Sigmoid colon (tissue), 4 donors: ENCODE data around the gene IGDCC3.

ENCODE experiments used
- EP300 ChIP-seq, 4 donors: sonication (generic); formaldehyde crosslinking; IDR thresholded peaks; one replicate each; pipeline ENCODE4 v1.6.1; 2017; ENCODE audit warnings: antibody characterized with exemption in 4 of 4
- POLR2A ChIP-seq, 2 donors: fragments of 450-650 bp; IDR thresholded peaks; one replicate each; pipeline ENCODE4 v1.6.1; 2016; ENCODE audit warnings: antibody characterized with exemption in 2 of 2, mild to moderate bottlenecking in 2 of 2, moderate library complexity in 2 of 2
- POLR2AphosphoS5 ChIP-seq, 4 donors: sonication (generic); formaldehyde crosslinking; IDR thresholded peaks; one replicate each; pipeline ENCODE4 v1.6.1; 2017; ENCODE audit warnings: antibody characterized with exemption in 4 of 4
- TF ChIP-seq, protein P1 (sequence below), 4 experiments: fragments of 450-650 bp in 3 of 4; fragments of 200-600 bp in 1 of 4; IDR thresholded peaks; one replicate each; pipeline ENCODE4 v1.5.1; 2016 to 2019; ENCODE audit warnings: antibody characterized with exemption in 4 of 4, mild to moderate bottlenecking in 3 of 4, moderate library complexity in 2 of 4

- TF ChIP-seq, protein P1, sequence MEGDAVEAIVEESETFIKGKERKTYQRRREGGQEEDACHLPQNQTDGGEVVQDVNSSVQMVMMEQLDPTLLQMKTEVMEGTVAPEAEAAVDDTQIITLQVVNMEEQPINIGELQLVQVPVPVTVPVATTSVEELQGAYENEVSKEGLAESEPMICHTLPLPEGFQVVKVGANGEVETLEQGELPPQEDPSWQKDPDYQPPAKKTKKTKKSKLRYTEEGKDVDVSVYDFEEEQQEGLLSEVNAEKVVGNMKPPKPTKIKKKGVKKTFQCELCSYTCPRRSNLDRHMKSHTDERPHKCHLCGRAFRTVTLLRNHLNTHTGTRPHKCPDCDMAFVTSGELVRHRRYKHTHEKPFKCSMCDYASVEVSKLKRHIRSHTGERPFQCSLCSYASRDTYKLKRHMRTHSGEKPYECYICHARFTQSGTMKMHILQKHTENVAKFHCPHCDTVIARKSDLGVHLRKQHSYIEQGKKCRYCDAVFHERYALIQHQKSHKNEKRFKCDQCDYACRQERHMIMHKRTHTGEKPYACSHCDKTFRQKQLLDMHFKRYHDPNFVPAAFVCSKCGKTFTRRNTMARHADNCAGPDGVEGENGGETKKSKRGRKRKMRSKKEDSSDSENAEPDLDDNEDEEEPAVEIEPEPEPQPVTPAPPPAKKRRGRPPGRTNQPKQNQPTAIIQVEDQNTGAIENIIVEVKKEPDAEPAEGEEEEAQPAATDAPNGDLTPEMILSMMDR (IDR thresholded peaks at IDR 0.05): no peak
- TF ChIP-seq POLR2AphosphoS5 (IDR thresholded peaks at IDR 0.05) (no peak), POLR2A (IDR thresholded peaks at IDR 0.05) (no peak), EP300 (IDR thresholded peaks at IDR 0.05) (no peak)
Observed at GRCh38 chr15:65377976-65378366, at the start of gene IGDCC3.
